Neuronal stem cell (in vitro differentiated cells): Measurements from ENCODE around the gene TEAD4.
A peak's percentile ranks its signal among the peaks of the same experiment; 100 is the strongest.

Source experiments
- DNase-seq: peaks from one replicate; pipeline ENCODE4 v3.0.0-alpha.2; 2013; ENCODE audit warnings: low spot score
- H2AFZ ChIP-seq: one replicate; pipeline ENCODE4 v1.6.1; 2013; ENCODE audit warnings: mild to moderate bottlenecking, low read length, inconsistent platforms
- H2AK5ac ChIP-seq: 2 replicates; pipeline ENCODE4 v1.6.1; 2013; ENCODE audit warnings: low read depth, mild to moderate bottlenecking, inconsistent platforms, low read length, moderate library complexity, mixed read lengths
- H2BK120ac ChIP-seq: 2 replicates; pipeline ENCODE4 v1.6.1; 2013; ENCODE audit warnings: low read depth, mild to moderate bottlenecking, inconsistent platforms, low read length, moderate library complexity, mixed read lengths
- H2BK12ac ChIP-seq: one replicate; pipeline ENCODE4 v1.6.1; 2013; ENCODE audit warnings: low read length, inconsistent platforms
- H2BK15ac ChIP-seq: 2 replicates; pipeline ENCODE4 v1.6.1; 2013; ENCODE audit warnings: mild to moderate bottlenecking, low read length, inconsistent platforms, mixed read lengths
- H2BK5ac ChIP-seq: one replicate; pipeline ENCODE4 v1.6.1; 2013; ENCODE audit warnings: inconsistent platforms, mild to moderate bottlenecking, low read length, moderate library complexity
- H3K14ac ChIP-seq: one replicate; pipeline ENCODE4 v1.6.1; 2013; ENCODE audit warnings: low read length, inconsistent platforms
- H3K18ac ChIP-seq: 2 replicates; pipeline ENCODE4 v1.6.1; 2013; ENCODE audit warnings: low read length, inconsistent platforms
- H3K23ac ChIP-seq: 2 replicates; pipeline ENCODE4 v1.6.1; 2013; ENCODE audit warnings: low read depth, mild to moderate bottlenecking, mixed read lengths, low read length, inconsistent platforms; ENCODE audit not compliant: poor library complexity
- H3K27ac ChIP-seq: replicated peaks from 3 replicates; pipeline ENCODE4 v1.5.1; 2013; ENCODE audit warnings: low read length, inconsistent platforms
- H3K27me3 ChIP-seq, 3 experiments: 2 replicates each; pipeline ENCODE4 v1.6.1; 2013; ENCODE audit warnings: low read length in 3 of 3, mild to moderate bottlenecking in 2 of 3, inconsistent platforms in 1 of 3, low read depth in 1 of 3, mixed read lengths in 1 of 3, moderate library complexity in 1 of 3; ENCODE audit not compliant: control insufficient read depth in 3 of 3, insufficient read depth in 3 of 3
- H3K36me3 ChIP-seq, 2 donors: replicated peaks in 1 of 2; 2 replicates each; pipeline ENCODE4 v1.6.1; 2013; ENCODE audit warnings: low read length in 2 of 2; ENCODE audit not compliant: control insufficient read depth in 2 of 2, insufficient read depth in 2 of 2
- H3K4ac ChIP-seq: 2 replicates; pipeline ENCODE4 v1.6.1; 2013; ENCODE audit warnings: inconsistent platforms, mild to moderate bottlenecking, low read length, moderate library complexity
- H3K4me1 ChIP-seq, 2 donors: 1 replicate in 1 of 2; 2 replicates in 1 of 2; pipeline ENCODE4 v1.6.1; 2013; ENCODE audit warnings: low read length in 2 of 2, low read depth in 1 of 2; ENCODE audit not compliant: control insufficient read depth in 2 of 2, insufficient read depth in 1 of 2
- H3K4me2 ChIP-seq: one replicate; pipeline ENCODE4 v1.6.1; 2013; ENCODE audit warnings: mild to moderate bottlenecking, low read length, inconsistent platforms; ENCODE audit not compliant: insufficient read depth, poor library complexity, severe bottlenecking
- H3K4me3 ChIP-seq, 2 donors: 2 replicates each; pipeline ENCODE4 v1.5.1; 2013; ENCODE audit warnings: low read length in 2 of 2, mild to moderate bottlenecking in 2 of 2, inconsistent platforms in 1 of 2, moderate library complexity in 1 of 2
- H3K79me1 ChIP-seq: one replicate; pipeline ENCODE4 v1.6.1; 2013; ENCODE audit warnings: low read depth, mild to moderate bottlenecking, inconsistent platforms, low read length, moderate library complexity
- H3K9ac ChIP-seq: one replicate; pipeline ENCODE4 v1.6.1; 2013; ENCODE audit warnings: mild to moderate bottlenecking, low read depth, low read length, inconsistent platforms; ENCODE audit not compliant: poor library complexity
- H3K9me3 ChIP-seq, 2 donors: replicated peaks in 1 of 2; 2 replicates each; pipeline versions ENCODE3 to v1.6.1; 2013; ENCODE audit warnings: low read length in 2 of 2, mild to moderate bottlenecking in 2 of 2, inconsistent platforms in 1 of 2, low read depth in 1 of 2, mixed read lengths in 1 of 2, moderate library complexity in 1 of 2; ENCODE audit not compliant: control insufficient read depth in 2 of 2, insufficient read depth in 1 of 2
- H4K8ac ChIP-seq: one replicate; pipeline ENCODE4 v1.6.1; 2013; ENCODE audit warnings: low read depth, mild to moderate bottlenecking, inconsistent platforms, low read length, moderate library complexity
- H4K91ac ChIP-seq: one replicate; pipeline ENCODE4 v1.6.1; 2013; ENCODE audit warnings: low read length, low read depth, mild to moderate bottlenecking, inconsistent platforms; ENCODE audit not compliant: poor library complexity
- WGBS, 2 donors: extraction: QIAGEN DNeasy Blood & Tissue Kit; methylation state at CpG; one replicate each; pipeline ENCODE4 v1.1.7; 2013; ENCODE audit warnings: missing lambda C conversion rate in 2 of 2, mixed read lengths in 1 of 2; ENCODE audit not compliant: insufficient read length in 2 of 2, insufficient replicate concordance in 1 of 2; ENCODE audit errors: extremely low coverage in 2 of 2; 5-methylcytosine and 5-hydroxymethylcytosine counted together

The TEAD4 gene

GRCh38 chr12:3012786-3013185 lies 53.6 kb downstream of the TEAD4 start:
- H3K23ac ChIP-seq = no peak overlapping the region
- no peaks in the 10 kb centered on the region for H3K27me3 ChIP-seq
- H3K4me1 ChIP-seq = no peaks in the 10 kb centered on the region
- no peak overlapping the region for H3K14ac ChIP-seq
- H2BK120ac ChIP-seq = no peak overlapping the region
- no peak overlapping the region for H3K18ac ChIP-seq
- no peaks in the 10 kb centered on the region for H3K9me3 ChIP-seq
- no peak overlapping the region for H2BK5ac ChIP-seq
- H4K8ac ChIP-seq = no peak overlapping the region
- no peak overlapping the region for H3K27ac ChIP-seq
- no peak overlapping the region for H3K4ac ChIP-seq
- no CpG with 5 or more reads among the region's 6 CpGs for WGBS, 2 donors
- H3K9ac ChIP-seq = no peak overlapping the region
- no peak overlapping the region for H3K4me3 ChIP-seq
- no peak overlapping the region for H2AK5ac ChIP-seq
- no peak overlapping the region for H4K91ac ChIP-seq
- peaks cover 2% of the 10 kb centered on the region for H3K79me1 ChIP-seq
- no peak for DNase-seq
- no peak overlapping the region for H2AFZ ChIP-seq
- H2BK15ac ChIP-seq = no peak overlapping the region
- H2BK12ac ChIP-seq = no peak overlapping the region
- H3K36me3 ChIP-seq = peaks cover 5 to 39% of the 10 kb centered on the region in 2 donors
- no peak overlapping the region for H3K4me2 ChIP-seq

- no peak overlapping the region for H3K14ac ChIP-seq
- peaks cover 3 to 51% of the 10 kb centered on the region in 2 donors for H3K36me3 ChIP-seq
- no peak overlapping the region for H3K4me3 ChIP-seq
- no CpG with 5 or more reads among the region's 16 CpGs for WGBS, 2 donors
- no peak overlapping the region for H3K9ac ChIP-seq
- no peak overlapping the region for H4K8ac ChIP-seq
- no peak overlapping the region for H2BK12ac ChIP-seq
- no peak overlapping the region for H3K4ac ChIP-seq
- H3K9me3 ChIP-seq = no peaks in the 10 kb centered on the region
- H4K91ac ChIP-seq = no peak overlapping the region
- no peak for DNase-seq
- no peaks in the 10 kb centered on the region for H3K27me3 ChIP-seq
- no peak overlapping the region for H2BK120ac ChIP-seq
- H3K4me1 ChIP-seq = no peaks in the 10 kb centered on the region
- no peak overlapping the region for H2BK15ac ChIP-seq
- peaks cover 2% of the 10 kb centered on the region for H3K79me1 ChIP-seq
- no peak overlapping the region for H3K27ac ChIP-seq
- no peak overlapping the region for H3K4me2 ChIP-seq
- H2AK5ac ChIP-seq = no peak overlapping the region
- peak overlapping the region; percentile 6 for H3K18ac ChIP-seq
- no peak overlapping the region for H2AFZ ChIP-seq
- H2BK5ac ChIP-seq = no peak overlapping the region
- H3K23ac ChIP-seq = no peak overlapping the region
Measured at GRCh38 chr12:3014641-3015040, 55.4 kb downstream of the TEAD4 start.

- H2BK120ac ChIP-seq = no peak overlapping the region
- H2AK5ac ChIP-seq = no peak overlapping the region
- no peak overlapping the region for H3K4me3 ChIP-seq
- H3K9me3 ChIP-seq = no peaks in the 10 kb centered on the region
- H4K8ac ChIP-seq = no peak overlapping the region
- H3K27me3 ChIP-seq = no peaks in the 10 kb centered on the region
- no peak overlapping the region for H2BK12ac ChIP-seq
- no peak overlapping the region for H2AFZ ChIP-seq
- H3K79me1 ChIP-seq = peaks cover 2% of the 10 kb centered on the region
- H2BK5ac ChIP-seq = no peak overlapping the region
- peak overlapping the region; percentile 39 for H3K23ac ChIP-seq
- H3K4ac ChIP-seq = no peak overlapping the region
- H3K4me2 ChIP-seq = no peak overlapping the region
- H3K4me1 ChIP-seq = no peaks in the 10 kb centered on the region
- no peak overlapping the region for H4K91ac ChIP-seq
- WGBS, 2 donors = no CpG with 5 or more reads among the region's 12 CpGs
- peak overlapping the region; percentile 3 for H3K9ac ChIP-seq
- no peak overlapping the region for H3K14ac ChIP-seq
- H3K27ac ChIP-seq = no peak overlapping the region
- no peak overlapping the region for H3K18ac ChIP-seq
- peaks cover 8 to 54% of the 10 kb centered on the region in 2 donors for H3K36me3 ChIP-seq
- no peak overlapping the region for H2BK15ac ChIP-seq
- DNase-seq = no peak
Measured at GRCh38 chr12:3015356-3015755, 56.2 kb downstream of the TEAD4 start.

GRCh38 chr12:3016191-3016590 lies 57.0 kb downstream of the TEAD4 start:
- no peak overlapping the region for H4K8ac ChIP-seq
- no peak overlapping the region for H2BK120ac ChIP-seq
- no peak overlapping the region for H3K4me3 ChIP-seq
- H3K4me1 ChIP-seq = no peaks in the 10 kb centered on the region
- no peak overlapping the region for H2BK15ac ChIP-seq
- no peak overlapping the region for H3K18ac ChIP-seq
- H3K4me2 ChIP-seq = no peak overlapping the region
- H3K9ac ChIP-seq = no peak overlapping the region
- no peak overlapping the region for H3K23ac ChIP-seq
- no peak overlapping the region for H3K27ac ChIP-seq
- no peak overlapping the region for H4K91ac ChIP-seq
- H3K36me3 ChIP-seq = peaks cover 11 to 56% of the 10 kb centered on the region in 2 donors
- H3K14ac ChIP-seq = no peak overlapping the region
- no peaks in the 10 kb centered on the region for H3K27me3 ChIP-seq
- H3K9me3 ChIP-seq = no peaks in the 10 kb centered on the region
- H2BK5ac ChIP-seq = no peak overlapping the region
- no peak overlapping the region for H2AFZ ChIP-seq
- DNase-seq = no peak
- WGBS, 2 donors = no CpG with 5 or more reads among the region's 8 CpGs
- H3K4ac ChIP-seq = no peak overlapping the region
- H3K79me1 ChIP-seq = peaks cover 2% of the 10 kb centered on the region
- no peak overlapping the region for H2BK12ac ChIP-seq
- H2AK5ac ChIP-seq = no peak overlapping the region
